Measurements from ENCODE around the gene ARRDC2. TPM values are rescaled to one million over a fixed set of nuclear protein-coding genes. Genes with fewer than 3 reads are reported as not detected.

Gene ARRDC2
- total and polyA plus RNA-seq, 2 of the 13 experiments (the other 11 are each of a cell fraction or from before 2014, with no cell fraction given), result 2.1 to 3.4 TPM

GRCh38 chr19:18000915-18001776 is 6.8 kb upstream of the ARRDC2 start (continued):
- TF ChIP-seq ZNF143 (CRISPR knock-in tag; IDR thresholded peaks at IDR 0.05) (no peak), TCF7L2 (IDR thresholded peaks at IDR 0.05; ENCODE audit: low read depth, low read length) (no peak), ZNF12 (CRISPR knock-in tag; IDR thresholded peaks at IDR 0.05) (no peak), POLR2A (IDR thresholded peaks at IDR 0.05; ENCODE audit: insufficient read depth in 1 of 2, low read depth in 2 of 2, low read length in 2 of 2) (no peak), PHB2 (IDR thresholded peaks at IDR 0.05; ENCODE audit: partially characterized antibody) (no peak), RFXANK (CRISPR knock-in tag; IDR thresholded peaks at IDR 0.05) (no peak), SRF (IDR thresholded peaks at IDR 0.05; ENCODE audit: low read depth, low read length) (no peak), ZNF713 (CRISPR knock-in tag; IDR thresholded peaks at IDR 0.05) (no peak), NFATC3 (CRISPR knock-in tag; IDR thresholded peaks at IDR 0.05) (no peak), LCORL (IDR thresholded peaks at IDR 0.05) (no peak), LCORL (CRISPR knock-in tag; IDR thresholded peaks at IDR 0.05) (no peak), HOXA5 (CRISPR knock-in tag; IDR thresholded peaks at IDR 0.05) (no peak; the same call in 1 of the 2 replicates), SUZ12 (IDR thresholded peaks at IDR 0.05; ENCODE audit: low read depth, low read length) (no peak)
- TF ChIP-seq, protein P1, sequence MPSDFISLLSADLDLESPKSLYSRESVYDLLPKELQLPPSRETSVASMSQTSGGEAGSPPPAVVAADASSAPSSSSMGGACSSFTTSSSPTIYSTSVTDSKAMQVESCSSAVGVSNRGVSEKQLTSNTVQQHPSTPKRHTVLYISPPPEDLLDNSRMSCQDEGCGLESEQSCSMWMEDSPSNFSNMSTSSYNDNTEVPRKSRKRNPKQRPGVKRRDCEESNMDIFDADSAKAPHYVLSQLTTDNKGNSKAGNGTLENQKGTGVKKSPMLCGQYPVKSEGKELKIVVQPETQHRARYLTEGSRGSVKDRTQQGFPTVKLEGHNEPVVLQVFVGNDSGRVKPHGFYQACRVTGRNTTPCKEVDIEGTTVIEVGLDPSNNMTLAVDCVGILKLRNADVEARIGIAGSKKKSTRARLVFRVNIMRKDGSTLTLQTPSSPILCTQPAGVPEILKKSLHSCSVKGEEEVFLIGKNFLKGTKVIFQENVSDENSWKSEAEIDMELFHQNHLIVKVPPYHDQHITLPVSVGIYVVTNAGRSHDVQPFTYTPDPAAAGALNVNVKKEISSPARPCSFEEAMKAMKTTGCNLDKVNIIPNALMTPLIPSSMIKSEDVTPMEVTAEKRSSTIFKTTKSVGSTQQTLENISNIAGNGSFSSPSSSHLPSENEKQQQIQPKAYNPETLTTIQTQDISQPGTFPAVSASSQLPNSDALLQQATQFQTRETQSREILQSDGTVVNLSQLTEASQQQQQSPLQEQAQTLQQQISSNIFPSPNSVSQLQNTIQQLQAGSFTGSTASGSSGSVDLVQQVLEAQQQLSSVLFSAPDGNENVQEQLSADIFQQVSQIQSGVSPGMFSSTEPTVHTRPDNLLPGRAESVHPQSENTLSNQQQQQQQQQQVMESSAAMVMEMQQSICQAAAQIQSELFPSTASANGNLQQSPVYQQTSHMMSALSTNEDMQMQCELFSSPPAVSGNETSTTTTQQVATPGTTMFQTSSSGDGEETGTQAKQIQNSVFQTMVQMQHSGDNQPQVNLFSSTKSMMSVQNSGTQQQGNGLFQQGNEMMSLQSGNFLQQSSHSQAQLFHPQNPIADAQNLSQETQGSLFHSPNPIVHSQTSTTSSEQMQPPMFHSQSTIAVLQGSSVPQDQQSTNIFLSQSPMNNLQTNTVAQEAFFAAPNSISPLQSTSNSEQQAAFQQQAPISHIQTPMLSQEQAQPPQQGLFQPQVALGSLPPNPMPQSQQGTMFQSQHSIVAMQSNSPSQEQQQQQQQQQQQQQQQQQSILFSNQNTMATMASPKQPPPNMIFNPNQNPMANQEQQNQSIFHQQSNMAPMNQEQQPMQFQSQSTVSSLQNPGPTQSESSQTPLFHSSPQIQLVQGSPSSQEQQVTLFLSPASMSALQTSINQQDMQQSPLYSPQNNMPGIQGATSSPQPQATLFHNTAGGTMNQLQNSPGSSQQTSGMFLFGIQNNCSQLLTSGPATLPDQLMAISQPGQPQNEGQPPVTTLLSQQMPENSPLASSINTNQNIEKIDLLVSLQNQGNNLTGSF (CRISPR knock-in tag; IDR thresholded peaks at IDR 0.05), result no peak; the same call in 1 of the 2 replicates
- TF ChIP-seq, protein P2, sequence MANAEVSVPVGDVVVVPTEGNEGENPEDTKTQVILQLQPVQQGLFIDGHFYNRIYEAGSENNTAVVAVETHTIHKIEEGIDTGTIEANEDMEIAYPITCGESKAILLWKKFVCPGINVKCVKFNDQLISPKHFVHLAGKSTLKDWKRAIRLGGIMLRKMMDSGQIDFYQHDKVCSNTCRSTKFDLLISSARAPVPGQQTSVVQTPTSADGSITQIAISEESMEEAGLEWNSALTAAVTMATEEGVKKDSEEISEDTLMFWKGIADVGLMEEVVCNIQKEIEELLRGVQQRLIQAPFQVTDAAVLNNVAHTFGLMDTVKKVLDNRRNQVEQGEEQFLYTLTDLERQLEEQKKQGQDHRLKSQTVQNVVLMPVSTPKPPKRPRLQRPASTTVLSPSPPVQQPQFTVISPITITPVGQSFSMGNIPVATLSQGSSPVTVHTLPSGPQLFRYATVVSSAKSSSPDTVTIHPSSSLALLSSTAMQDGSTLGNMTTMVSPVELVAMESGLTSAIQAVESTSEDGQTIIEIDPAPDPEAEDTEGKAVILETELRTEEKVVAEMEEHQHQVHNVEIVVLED (CRISPR knock-in tag; IDR thresholded peaks at IDR 0.05; ENCODE audit: borderline replicate concordance), result peak; percentile 51; the same call in 1 of the 2 replicates
- TF ChIP-seq, protein P3, sequence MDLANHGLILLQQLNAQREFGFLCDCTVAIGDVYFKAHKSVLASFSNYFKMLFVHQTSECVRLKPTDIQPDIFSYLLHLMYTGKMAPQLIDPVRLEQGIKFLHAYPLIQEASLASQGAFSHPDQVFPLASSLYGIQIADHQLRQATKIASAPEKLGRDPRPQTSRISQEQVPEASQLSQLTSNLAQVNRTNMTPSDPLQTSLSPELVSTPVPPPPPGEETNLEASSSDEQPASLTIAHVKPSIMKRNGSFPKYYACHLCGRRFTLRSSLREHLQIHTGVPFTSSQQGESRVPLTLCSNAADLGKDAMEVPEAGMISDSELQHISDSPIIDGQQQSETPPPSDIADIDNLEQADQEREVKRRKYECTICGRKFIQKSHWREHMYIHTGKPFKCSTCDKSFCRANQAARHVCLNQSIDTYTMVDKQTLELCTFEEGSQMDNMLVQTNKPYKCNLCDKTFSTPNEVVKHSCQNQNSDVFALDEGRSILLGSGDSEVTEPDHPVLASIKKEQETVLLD (CRISPR knock-in tag; IDR thresholded peaks at IDR 0.05; ENCODE audit: low read depth), result peak; percentile 52; the same call in 1 of the 2 replicates
- TF ChIP-seq, protein P4, sequence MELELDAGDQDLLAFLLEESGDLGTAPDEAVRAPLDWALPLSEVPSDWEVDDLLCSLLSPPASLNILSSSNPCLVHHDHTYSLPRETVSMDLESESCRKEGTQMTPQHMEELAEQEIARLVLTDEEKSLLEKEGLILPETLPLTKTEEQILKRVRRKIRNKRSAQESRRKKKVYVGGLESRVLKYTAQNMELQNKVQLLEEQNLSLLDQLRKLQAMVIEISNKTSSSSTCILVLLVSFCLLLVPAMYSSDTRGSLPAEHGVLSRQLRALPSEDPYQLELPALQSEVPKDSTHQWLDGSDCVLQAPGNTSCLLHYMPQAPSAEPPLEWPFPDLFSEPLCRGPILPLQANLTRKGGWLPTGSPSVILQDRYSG (CRISPR knock-in tag; IDR thresholded peaks at IDR 0.05), result peak; percentile 78; the same call in 1 of the 2 replicates
- TF ChIP-seq, protein P5, sequence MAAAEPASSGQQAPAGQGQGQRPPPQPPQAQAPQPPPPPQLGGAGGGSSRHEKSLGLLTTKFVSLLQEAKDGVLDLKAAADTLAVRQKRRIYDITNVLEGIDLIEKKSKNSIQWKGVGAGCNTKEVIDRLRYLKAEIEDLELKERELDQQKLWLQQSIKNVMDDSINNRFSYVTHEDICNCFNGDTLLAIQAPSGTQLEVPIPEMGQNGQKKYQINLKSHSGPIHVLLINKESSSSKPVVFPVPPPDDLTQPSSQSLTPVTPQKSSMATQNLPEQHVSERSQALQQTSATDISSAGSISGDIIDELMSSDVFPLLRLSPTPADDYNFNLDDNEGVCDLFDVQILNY (CRISPR knock-in tag; conservative IDR thresholded peaks at IDR 0.05), result peak; percentile 43; the same call in 1 of the 2 replicates
- TF ChIP-seq, protein P6, sequence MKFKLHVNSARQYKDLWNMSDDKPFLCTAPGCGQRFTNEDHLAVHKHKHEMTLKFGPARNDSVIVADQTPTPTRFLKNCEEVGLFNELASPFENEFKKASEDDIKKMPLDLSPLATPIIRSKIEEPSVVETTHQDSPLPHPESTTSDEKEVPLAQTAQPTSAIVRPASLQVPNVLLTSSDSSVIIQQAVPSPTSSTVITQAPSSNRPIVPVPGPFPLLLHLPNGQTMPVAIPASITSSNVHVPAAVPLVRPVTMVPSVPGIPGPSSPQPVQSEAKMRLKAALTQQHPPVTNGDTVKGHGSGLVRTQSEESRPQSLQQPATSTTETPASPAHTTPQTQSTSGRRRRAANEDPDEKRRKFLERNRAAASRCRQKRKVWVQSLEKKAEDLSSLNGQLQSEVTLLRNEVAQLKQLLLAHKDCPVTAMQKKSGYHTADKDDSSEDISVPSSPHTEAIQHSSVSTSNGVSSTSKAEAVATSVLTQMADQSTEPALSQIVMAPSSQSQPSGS (CRISPR knock-in tag; IDR thresholded peaks at IDR 0.05), result no peak
